Osteoblast (primary cell): ENCODE measurements around the gene PLXNA2. TPM values are rescaled to one million over a fixed set of nuclear protein-coding genes. Genes with fewer than 3 reads are reported as not detected.

Experiments used
- DNase-seq: peaks from one replicate; pipeline ENCODE4 v3.0.0; 2011; ENCODE audit warnings: low spot score, mixed read lengths; ENCODE audit not compliant: insufficient read length; ENCODE audit errors: missing footprints
- H2AFZ ChIP-seq: 2 replicates; pipeline ENCODE4 v1.6.0; 2011; ENCODE audit warnings: mild to moderate bottlenecking, low read length
- H3K27ac ChIP-seq: 2 replicates; pipeline ENCODE4 v1.5.1; 2011; ENCODE audit warnings: mild to moderate bottlenecking, low read depth, low read length, moderate library complexity
- H3K27me3 ChIP-seq: 2 replicates; pipeline ENCODE4 v1.6.0; 2012; ENCODE audit warnings: mild to moderate bottlenecking, control low read depth, inconsistent platforms, low read length, moderate library complexity; ENCODE audit not compliant: insufficient read depth
- H3K36me3 ChIP-seq: 2 replicates; pipeline ENCODE4 v1.5.1; 2011; ENCODE audit warnings: mild to moderate bottlenecking, low read length, control low read depth, moderate library complexity; ENCODE audit not compliant: insufficient read depth
- H3K4me1 ChIP-seq: 2 replicates; pipeline ENCODE4 v1.5.1; 2011; ENCODE audit warnings: mild to moderate bottlenecking, low read length, control low read depth, moderate library complexity; ENCODE audit not compliant: insufficient read depth
- H3K4me2 ChIP-seq: 2 replicates; pipeline ENCODE4 v1.6.0; 2011; ENCODE audit warnings: mild to moderate bottlenecking, low read length; ENCODE audit not compliant: insufficient read depth
- H3K4me3 ChIP-seq: fragments of 200-600 bp; sonication (generic); 3 replicates; pipeline ENCODE4 v1.5.1; 2012; ENCODE audit warnings: mild to moderate bottlenecking, low read length, inconsistent platforms; ENCODE audit not compliant: insufficient read depth
- H3K79me2 ChIP-seq: 2 replicates; pipeline ENCODE4 v1.6.0; 2012; ENCODE audit warnings: mild to moderate bottlenecking, low read length, control low read depth, inconsistent platforms; ENCODE audit not compliant: insufficient read depth
- H3K9me3 ChIP-seq: 2 replicates; pipeline ENCODE4 v1.5.1; 2011; ENCODE audit warnings: low read depth, low read length, control low read depth
- H4K20me1 ChIP-seq: 2 replicates; pipeline ENCODE4 v1.6.0; 2012; ENCODE audit warnings: mild to moderate bottlenecking, low read length, control low read depth; ENCODE audit not compliant: insufficient read depth
- CTCF ChIP-seq: IDR thresholded peaks from 2 replicates; pipeline ENCODE4 v1.5.1; 2011; ENCODE audit warnings: mild to moderate bottlenecking, low read depth, low read length, moderate library complexity; ENCODE audit errors: extremely low read depth
- total RNA-seq: library from RNA; depleted of rRNA; stranded (reverse); fragments of >200 nt; gene quantifications from 2 replicates; pipeline ENCODE4 v1.2.3, GENCODE V29; 2012

Gene PLXNA2
- total RNA-seq, 1 donor = 3.3 TPM

- Histone ChIP-seq H3K27ac (peak overlapping the region; percentile 77), H3K9me3 (no peaks in the 10 kb centered on the region), H3K4me3 (no peak overlapping the region), H3K79me2 (no peaks in the 10 kb centered on the region), H3K4me1 (peaks cover 33% of the 10 kb centered on the region), H3K4me2 (peak overlapping the region; percentile 76), H4K20me1 (no peaks in the 10 kb centered on the region), H2AFZ (no peak overlapping the region), H3K27me3 (no peaks in the 10 kb centered on the region), H3K36me3 (no peaks in the 10 kb centered on the region)
- DNase-seq = peak; percentile 92
- TF ChIP-seq CTCF = no peak
These were observed 59.9 kb downstream of the PLXNA2 start for GRCh38 chr1:208183977-208184911.

GRCh38 chr1:208182880-208183645, 61.1 kb downstream of the PLXNA2 start:
- peak; percentile 51 for DNase-seq
- Histone ChIP-seq H3K27me3 (no peaks in the 10 kb centered on the region), H4K20me1 (no peaks in the 10 kb centered on the region), H3K4me3 (no peak overlapping the region), H3K4me1 (peaks cover 36% of the 10 kb centered on the region), H3K27ac (no peak overlapping the region), H3K36me3 (no peaks in the 10 kb centered on the region), H2AFZ (no peak overlapping the region), H3K4me2 (no peak overlapping the region), H3K79me2 (no peaks in the 10 kb centered on the region), H3K9me3 (no peaks in the 10 kb centered on the region)
- TF ChIP-seq CTCF = no peak

GRCh38 chr1:208181364-208181763, 62.8 kb downstream of the PLXNA2 start:
- peak; percentile 32 for DNase-seq
- H3K27ac ChIP-seq = no peak overlapping the region
- H3K9me3 ChIP-seq = no peaks in the 10 kb centered on the region
- no peaks in the 10 kb centered on the region for H3K27me3 ChIP-seq
- no peak for TF ChIP-seq CTCF
- H2AFZ ChIP-seq = no peak overlapping the region
- H3K4me2 ChIP-seq = no peak overlapping the region
- H3K4me3 ChIP-seq = no peak overlapping the region
- no peaks in the 10 kb centered on the region for H3K36me3 ChIP-seq
- H3K4me1 ChIP-seq = peaks cover 35% of the 10 kb centered on the region
- H3K79me2 ChIP-seq = no peaks in the 10 kb centered on the region
- H4K20me1 ChIP-seq = no peaks in the 10 kb centered on the region

GRCh38 chr1:208180421-208180820, 63.8 kb downstream of the PLXNA2 start:
- no peak for TF ChIP-seq CTCF
- H3K4me1 ChIP-seq = peaks cover 28% of the 10 kb centered on the region
- H3K79me2 ChIP-seq = no peaks in the 10 kb centered on the region

More at GRCh38 chr1:208180421-208180820, 63.8 kb downstream of the PLXNA2 start:
- no peak overlapping the region for H3K4me2 ChIP-seq
- no peak for DNase-seq
- H4K20me1 ChIP-seq = no peaks in the 10 kb centered on the region
- H2AFZ ChIP-seq = no peak overlapping the region
- no peak overlapping the region for H3K27ac ChIP-seq
- no peaks in the 10 kb centered on the region for H3K27me3 ChIP-seq
- H3K36me3 ChIP-seq = no peaks in the 10 kb centered on the region
- no peak overlapping the region for H3K4me3 ChIP-seq
- H3K9me3 ChIP-seq = no peaks in the 10 kb centered on the region
